H4 (cell line): Measurements from ENCODE around the gene NLRP2B. TPM values are rescaled to one million over a fixed set of nuclear protein-coding genes. Genes with fewer than 3 reads are reported as not detected.
"Not testable (repeated sequence)": the region's sequence is repeated elsewhere in the genome, so short reads cannot be mapped to it uniquely, and the experiment has no call there.

Experiments
- DNase-seq: peaks from one replicate; pipeline ENCODE4 v3.0.0-alpha.2; 2015; ENCODE audit warnings: low spot score
- total RNA-seq: library from RNA; depleted of rRNA; stranded (reverse); fragments of >200 nt; shearing (Covaris generic); gene quantifications from 2 replicates; pipeline ENCODE4 v1.2.3, GENCODE V29; 2014; rRNA removed

The NLRP2B gene
- total RNA-seq = not detected in 2 replicates

- no peak for DNase-seq
Measured at GRCh38 chrX:57680160-57680559, at the start of gene NLRP2B. NLRP2B (minus strand) TSS chrX:57680260.

- DNase-seq = not testable (repeated sequence)
Measured at GRCh38 chrX:57725995-57726394, 45.9 kb upstream of the NLRP2B start.

GRCh38 chrX:57681341-57681740 lies 1.3 kb upstream of the NLRP2B start:
- no peak for DNase-seq

- DNase-seq = no peak
Measured at GRCh38 chrX:57678686-57679428, 1.2 kb downstream of the NLRP2B start.

GRCh38 chrX:57677132-57677858 lies 2.8 kb downstream of the NLRP2B start:
- no peak for DNase-seq

- DNase-seq = no peak
Measured at GRCh38 chrX:57675320-57675719, 4.7 kb downstream of the NLRP2B start.

GRCh38 chrX:57674861-57675260 lies 5.2 kb downstream of the NLRP2B start:
- no peak for DNase-seq

GRCh38 chrX:57669961-57670360 lies 10.1 kb downstream of the NLRP2B start:
- no peak for DNase-seq

GRCh38 chrX:57667010-57667409 lies 13.1 kb downstream of the NLRP2B start:
- no peak for DNase-seq

- DNase-seq = no peak
Measured at GRCh38 chrX:57655065-57655464, 25.0 kb downstream of the NLRP2B start.

GRCh38 chrX:57652705-57653104 lies 27.4 kb downstream of the NLRP2B start:
- DNase-seq = no peak

- no peak for DNase-seq
Measured at GRCh38 chrX:57651169-57651919, 28.7 kb downstream of the NLRP2B start.

- no peak for DNase-seq
Measured at GRCh38 chrX:57647020-57647419, 33.0 kb downstream of the NLRP2B start.

- no peak for DNase-seq
Measured at GRCh38 chrX:57643698-57644097, 36.4 kb downstream of the NLRP2B start.

- DNase-seq = no peak
Measured at GRCh38 chrX:57641338-57641737, 38.7 kb downstream of the NLRP2B start.

- DNase-seq = no peak
Measured at GRCh38 chrX:57640674-57641016, 39.4 kb downstream of the NLRP2B start.

GRCh38 chrX:57629438-57629837 lies 50.6 kb downstream of the NLRP2B start:
- not testable (repeated sequence) for DNase-seq

Other genes starting within 250 kb of the NLRP2B start
- gene ZXDB, start 88.2 kb downstream of the NLRP2B start, total RNA-seq = 2.6 and 5.6 TPM in 2 replicates
- gene ZXDA, start 230.2 kb upstream of the NLRP2B start, total RNA-seq = 2.3 and 3.2 TPM in 2 replicates